Spleen (tissue), 7 donors: Measurements from ENCODE around the gene RAB22A.

Experiments
- CTCF ChIP-seq, 11 experiments: fragments of 200-600 bp in 7 of 11; fragments of 450-650 bp in 4 of 11; sonication (generic) in 4 of 11; IDR thresholded peaks in 8 of 11; conservative IDR thresholded peaks in 3 of 11; 1 replicate in 7 of 11; 2 replicates in 4 of 11; pipeline versions ENCODE4 v1.4.0 to v1.8.0; 2016 to 2021; ENCODE audit warnings: antibody characterized with exemption in 11 of 11, inconsistent platforms in 4 of 11, mild to moderate bottlenecking in 1 of 11
- POLR2A ChIP-seq, 3 donors: fragments of 450-650 bp; IDR thresholded peaks; one replicate each; pipeline ENCODE4 v1.5.1; 2017; ENCODE audit warnings: antibody characterized with exemption in 3 of 3, mild to moderate bottlenecking in 1 of 3
- donor health status: DM: no; HTN: no; CAD: no; lungs with moderate emphysema.
- donor health status: DM: no; HTN: no; CAD: no.
- donor health status: DM: no; HTN: no; CAD: no.

- no peak for TF ChIP-seq CTCF (IDR thresholded peaks at IDR 0.05 in 8 of 11, conservative IDR thresholded peaks at IDR 0.05 in 3 of 11)
- no peak for TF ChIP-seq POLR2A (IDR thresholded peaks at IDR 0.05)
Observed at GRCh38 chr20:58377766-58378401, 68.4 kb downstream of the RAB22A start.
